ENCODE data around the gene KRTAP10-5. TPM values are rescaled to one million over a fixed set of nuclear protein-coding genes. Genes with fewer than 3 reads are reported as not detected.
A peak's percentile ranks its signal among the peaks of the same experiment; 100 is the strongest.
"Not testable (repeated sequence)": the region's sequence is repeated elsewhere in the genome, so short reads cannot be mapped to it uniquely, and the experiment has no call there.

KRTAP10-5 gene
- total RNA-seq, 1 donor from 2014 or later = not detected

GRCh38 chr21:44601596-44602462 lies 21.4 kb upstream of the KRTAP10-5 start:
- no peak for DNase-seq
- Mint-ChIP-seq H3K27ac (ENCODE audit: unreplicated experiment) (no peak overlapping the region), H3K27me3 (ENCODE audit: unreplicated experiment) (peaks cover 2% of the 10 kb centered on the region), H3K36me3 (ENCODE audit: unreplicated experiment) (peaks cover 6% of the 10 kb centered on the region), H3K9me3 (ENCODE audit: unreplicated experiment) (peaks cover 9% of the 10 kb centered on the region), H3K4me1 (ENCODE audit: low read depth, unreplicated experiment) (peaks cover 3% of the 10 kb centered on the region), H3K4me3 (ENCODE audit: unreplicated experiment) (no peak overlapping the region)
- TF ChIP-seq CTCF (IDR thresholded peaks at IDR 0.05; ENCODE audit: partially characterized antibody, unreplicated experiment) = no peak

- not testable (repeated sequence) for H3K4me1 Mint-ChIP-seq (ENCODE audit: low read depth, unreplicated experiment); H3K4me3 Mint-ChIP-seq (ENCODE audit: unreplicated experiment); H3K9me3 Mint-ChIP-seq (ENCODE audit: unreplicated experiment); H3K27ac Mint-ChIP-seq (ENCODE audit: unreplicated experiment); H3K36me3 Mint-ChIP-seq (ENCODE audit: unreplicated experiment); H3K27me3 Mint-ChIP-seq (ENCODE audit: unreplicated experiment); DNase-seq
Observed at GRCh38 chr21:44601091-44601490, 20.7 kb upstream of the KRTAP10-5 start.

GRCh38 chr21:44600118-44600978 lies 19.9 kb upstream of the KRTAP10-5 start, which contains the start of gene KRTAP10-7:
Gene KRTAP10-7, plus strand, starts transcription at chr21:44600597. Its CDS starts 25 bp downstream, at chr21:44600622.
- H3K4me1 Mint-ChIP-seq (ENCODE audit: low read depth, unreplicated experiment); H3K36me3 Mint-ChIP-seq (ENCODE audit: unreplicated experiment); DNase-seq; H3K4me3 Mint-ChIP-seq (ENCODE audit: unreplicated experiment); H3K27me3 Mint-ChIP-seq (ENCODE audit: unreplicated experiment); H3K9me3 Mint-ChIP-seq (ENCODE audit: unreplicated experiment): not testable (repeated sequence)
- peak within 1 kb of the TSS; percentile 33 for H3K27ac Mint-ChIP-seq (ENCODE audit: unreplicated experiment)

GRCh38 chr21:44599264-44600029 lies 19.0 kb upstream of the KRTAP10-5 start:
- Mint-ChIP-seq H3K9me3 (ENCODE audit: unreplicated experiment) (peaks cover 9% of the 10 kb centered on the region), H3K27ac (ENCODE audit: unreplicated experiment) (peak overlapping the region; percentile 33), H3K4me1 (ENCODE audit: low read depth, unreplicated experiment) (peaks cover 3% of the 10 kb centered on the region), H3K27me3 (ENCODE audit: unreplicated experiment) (peaks cover 2% of the 10 kb centered on the region), H3K4me3 (ENCODE audit: unreplicated experiment) (no peak overlapping the region), H3K36me3 (ENCODE audit: unreplicated experiment) (peaks cover 6% of the 10 kb centered on the region)
- no peak for TF ChIP-seq CTCF (IDR thresholded peaks at IDR 0.05; ENCODE audit: partially characterized antibody, unreplicated experiment)
- DNase-seq = no peak

GRCh38 chr21:44598061-44598460 lies 17.7 kb upstream of the KRTAP10-5 start:
- Mint-ChIP-seq H3K27me3 (ENCODE audit: unreplicated experiment) (peaks cover 4% of the 10 kb centered on the region), H3K9me3 (ENCODE audit: unreplicated experiment) (peaks cover 12% of the 10 kb centered on the region), H3K4me1 (ENCODE audit: low read depth, unreplicated experiment) (peaks cover 10% of the 10 kb centered on the region), H3K27ac (ENCODE audit: unreplicated experiment) (peak overlapping the region; percentile 53), H3K4me3 (ENCODE audit: unreplicated experiment) (no peak overlapping the region), H3K36me3 (ENCODE audit: unreplicated experiment) (peaks cover 6% of the 10 kb centered on the region)
- no peak for DNase-seq
- TF ChIP-seq CTCF (IDR thresholded peaks at IDR 0.05; ENCODE audit: partially characterized antibody, unreplicated experiment) = no peak

Measured in glutamatergic neuron (in vitro differentiated cells).